OCI-LY1 (cell line): Measurements from ENCODE around the gene AGAP1.
"Not testable (repeated sequence)": the region's sequence is repeated elsewhere in the genome, so short reads cannot be mapped to it uniquely, and the experiment has no call there.

Experiments
- H2AFZ ChIP-seq: fragments of 200-600 bp; sonication (generic), shearing (Covaris generic); 2 replicates; pipeline ENCODE4 v1.6.0; 2014; ENCODE audit warnings: antibody characterized with exemption, mild to moderate bottlenecking, low read length
- H3F3A ChIP-seq: fragments of 200-600 bp; sonication (generic), shearing (Covaris generic); 2 replicates; pipeline ENCODE4 v1.6.0; 2014; ENCODE audit warnings: mild to moderate bottlenecking, antibody characterized with exemption, low read length, moderate library complexity; ENCODE audit not compliant: insufficient read depth
- H3K27ac ChIP-seq: fragments of 200-600 bp; sonication (generic); 2 replicates; pipeline ENCODE4 v1.5.1; 2014; ENCODE audit warnings: low read length, mixed run types, mild to moderate bottlenecking, low read depth; ENCODE audit not compliant: poor library complexity, severe bottlenecking
- H3K27me3 ChIP-seq: fragments of 200-600 bp; sonication (generic); 2 replicates; pipeline ENCODE4 v1.6.0; 2014; ENCODE audit warnings: antibody characterized with exemption, mild to moderate bottlenecking, low read length, moderate library complexity; ENCODE audit not compliant: insufficient read depth
- H3K36me3 ChIP-seq: fragments of 200-600 bp; sonication (generic); 2 replicates; pipeline ENCODE4 v1.6.1; 2014; ENCODE audit warnings: mild to moderate bottlenecking, antibody characterized with exemption, low read length, moderate library complexity, mixed read lengths; ENCODE audit not compliant: insufficient read depth
- H3K4me1 ChIP-seq: fragments of 200-600 bp; sonication (generic); 2 replicates; pipeline ENCODE4 v1.5.1; 2014; ENCODE audit warnings: mild to moderate bottlenecking, low read length, moderate library complexity; ENCODE audit not compliant: insufficient read depth, severe bottlenecking
- H3K4me2 ChIP-seq: fragments of 200-600 bp; sonication (generic), shearing (Covaris generic); 2 replicates; pipeline ENCODE4 v1.6.1; 2014; ENCODE audit warnings: low read length
- H3K4me3 ChIP-seq: fragments of 200-600 bp; sonication (generic); 2 replicates; pipeline ENCODE4 v1.5.1; 2014; ENCODE audit warnings: low read length, low read depth, mild to moderate bottlenecking, mixed read lengths; ENCODE audit not compliant: poor library complexity, severe bottlenecking
- H3K79me2 ChIP-seq: fragments of 200-600 bp; shearing (Covaris generic); 2 replicates; pipeline ENCODE4 v1.6.1; 2016; ENCODE audit warnings: mixed run types, low read length, mixed read lengths; ENCODE audit not compliant: insufficient read depth
- H3K9ac ChIP-seq: fragments of 200-600 bp; sonication (generic), shearing (Covaris generic); 2 replicates; pipeline ENCODE4 v1.6.1; 2014; ENCODE audit warnings: mild to moderate bottlenecking, low read length, mixed read lengths
- H3K9me2 ChIP-seq: fragments of 200-600 bp; sonication (generic), shearing (Covaris generic); 2 replicates; pipeline ENCODE4 v1.6.1; 2014; ENCODE audit warnings: low read depth, mild to moderate bottlenecking, low read length, mixed read lengths
- H3K9me3 ChIP-seq: fragments of 200-600 bp; shearing (Covaris generic); 2 replicates; pipeline ENCODE4 v1.6.1; 2014; ENCODE audit warnings: low read length, mixed read lengths
- H4K20me1 ChIP-seq: fragments of 200-600 bp; sonication (generic), shearing (Covaris generic); 2 replicates; pipeline ENCODE4 v1.6.0; 2016; ENCODE audit warnings: mild to moderate bottlenecking, low read length; ENCODE audit not compliant: insufficient read depth
- EZH2 ChIP-seq: fragments of 200-600 bp; sonication (generic), shearing (Covaris generic); IDR thresholded peaks from 2 replicates; pipeline ENCODE4 v1.8.0; 2017; ENCODE audit warnings: borderline replicate concordance, mixed run types, mild to moderate bottlenecking, antibody characterized with exemption, low read length, moderate library complexity, mixed read lengths
- TF ChIP-seq, protein P1 (sequence below): fragments of 200-600 bp; sonication (generic), shearing (Covaris generic); IDR thresholded peaks from 2 replicates; pipeline ENCODE4 v1.5.1; 2017; ENCODE audit warnings: mild to moderate bottlenecking, antibody characterized with exemption, low read length, moderate library complexity, mixed read lengths

Gene AGAP1

DNA sequence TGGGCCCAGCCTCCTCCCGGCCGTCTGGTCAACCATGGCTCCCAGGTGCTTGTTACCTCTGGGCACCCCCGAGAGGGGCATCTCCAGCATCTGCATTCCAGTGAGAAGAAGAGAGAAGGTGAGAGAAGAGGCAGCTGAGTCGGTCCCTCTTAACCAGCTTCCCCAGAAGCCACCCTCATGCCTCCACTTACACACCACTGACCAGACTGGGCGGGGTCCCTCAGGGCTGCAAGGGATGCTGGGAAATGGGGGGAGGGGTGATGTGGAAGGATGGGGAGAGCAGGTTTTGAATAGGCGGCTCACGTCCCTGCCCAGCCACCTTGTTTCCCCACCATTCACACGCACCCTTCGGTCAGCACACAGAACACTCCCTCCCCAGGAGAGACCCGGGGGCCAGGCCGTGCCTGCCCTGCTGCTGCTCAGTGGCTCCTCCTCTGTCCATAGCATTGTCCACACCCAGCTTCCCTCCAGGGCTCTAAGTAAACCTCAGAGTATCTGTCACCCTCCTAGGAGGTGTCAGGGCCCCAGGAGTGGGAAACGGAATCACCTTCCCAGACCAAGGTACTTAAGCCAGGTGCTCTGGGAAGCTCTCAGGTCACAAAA is 639.7 kb downstream of the AGAP1 start:
- H2AFZ ChIP-seq, result no peak overlapping the region

DNA sequence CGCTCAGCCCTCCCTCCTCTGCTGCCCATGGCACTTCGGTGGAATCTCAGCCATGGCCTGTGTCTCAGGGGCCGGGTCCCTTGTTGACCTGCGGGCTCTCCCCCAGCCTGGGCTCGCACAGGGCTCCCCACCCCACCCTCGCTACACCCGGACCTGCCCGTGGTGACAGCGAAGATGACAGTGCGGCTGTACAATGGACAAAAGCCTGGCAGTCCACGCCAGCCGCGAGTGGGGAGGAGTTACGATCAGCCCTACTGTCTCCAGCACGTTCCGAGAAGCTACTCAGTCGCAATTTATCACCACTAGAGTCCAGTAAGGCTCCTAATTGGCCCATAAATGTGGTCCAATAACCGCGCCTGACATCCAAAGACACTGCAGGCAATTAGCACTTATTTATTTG is 642.7 kb downstream of the AGAP1 start:
- H3K9me3 ChIP-seq, result no peaks in the 10 kb centered on the region
- H3K9ac ChIP-seq, result no peak overlapping the region
- H3K4me3 ChIP-seq, result no peak overlapping the region
- no peaks in the 10 kb centered on the region for H3K9me2 ChIP-seq
- H3K4me2 ChIP-seq, result no peak overlapping the region
- no peak overlapping the region for H2AFZ ChIP-seq
- no peaks in the 10 kb centered on the region for H3K79me2 ChIP-seq
- no peaks in the 10 kb centered on the region for H3F3A ChIP-seq
- H3K36me3 ChIP-seq, result no peaks in the 10 kb centered on the region
- no peaks in the 10 kb centered on the region for H3K4me1 ChIP-seq
- H3K27ac ChIP-seq, result no peak overlapping the region
- no peak for TF ChIP-seq EZH2
- H3K27me3 ChIP-seq, result no peaks in the 10 kb centered on the region; the same call in 1 of the 2 replicates
- H4K20me1 ChIP-seq, result no peaks in the 10 kb centered on the region

More for the DNA sequence above, 639.7 kb downstream of the AGAP1 start:
- Histone ChIP-seq H3K4me2 (no peak overlapping the region), H3K79me2 (no peaks in the 10 kb centered on the region), H3K9me3 (no peaks in the 10 kb centered on the region), H4K20me1 (no peaks in the 10 kb centered on the region), H3K9me2 (no peaks in the 10 kb centered on the region), H3F3A (no peaks in the 10 kb centered on the region), H3K4me3 (no peak overlapping the region), H3K4me1 (no peaks in the 10 kb centered on the region), H3K27ac (no peak overlapping the region), H3K36me3 (no peaks in the 10 kb centered on the region), H3K9ac (no peak overlapping the region), H3K27me3 (no peaks in the 10 kb centered on the region)
- no peak for TF ChIP-seq EZH2
- TF ChIP-seq, protein P1, sequence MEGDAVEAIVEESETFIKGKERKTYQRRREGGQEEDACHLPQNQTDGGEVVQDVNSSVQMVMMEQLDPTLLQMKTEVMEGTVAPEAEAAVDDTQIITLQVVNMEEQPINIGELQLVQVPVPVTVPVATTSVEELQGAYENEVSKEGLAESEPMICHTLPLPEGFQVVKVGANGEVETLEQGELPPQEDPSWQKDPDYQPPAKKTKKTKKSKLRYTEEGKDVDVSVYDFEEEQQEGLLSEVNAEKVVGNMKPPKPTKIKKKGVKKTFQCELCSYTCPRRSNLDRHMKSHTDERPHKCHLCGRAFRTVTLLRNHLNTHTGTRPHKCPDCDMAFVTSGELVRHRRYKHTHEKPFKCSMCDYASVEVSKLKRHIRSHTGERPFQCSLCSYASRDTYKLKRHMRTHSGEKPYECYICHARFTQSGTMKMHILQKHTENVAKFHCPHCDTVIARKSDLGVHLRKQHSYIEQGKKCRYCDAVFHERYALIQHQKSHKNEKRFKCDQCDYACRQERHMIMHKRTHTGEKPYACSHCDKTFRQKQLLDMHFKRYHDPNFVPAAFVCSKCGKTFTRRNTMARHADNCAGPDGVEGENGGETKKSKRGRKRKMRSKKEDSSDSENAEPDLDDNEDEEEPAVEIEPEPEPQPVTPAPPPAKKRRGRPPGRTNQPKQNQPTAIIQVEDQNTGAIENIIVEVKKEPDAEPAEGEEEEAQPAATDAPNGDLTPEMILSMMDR, result no peak

DNA sequence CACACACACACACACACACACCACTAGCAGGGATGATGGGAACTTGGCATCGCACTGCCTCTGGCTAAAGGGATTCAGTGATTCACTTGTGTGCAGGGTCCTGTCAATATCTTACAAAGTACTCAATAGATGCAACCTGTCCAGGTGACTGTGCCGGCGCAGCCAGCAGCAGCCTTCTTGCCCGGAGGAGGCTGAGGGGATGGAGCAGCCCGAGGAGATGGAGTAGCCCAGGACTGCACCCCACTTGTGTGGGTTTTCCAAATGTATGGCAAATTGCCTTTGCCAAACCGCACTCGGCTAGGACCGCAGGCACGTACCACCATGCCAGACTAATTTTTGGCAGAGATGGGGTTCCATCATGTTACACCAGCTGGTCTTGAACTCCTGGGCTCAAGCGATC is 643.2 kb downstream of the AGAP1 start:
- no peak for TF ChIP-seq EZH2
- no peaks in the 10 kb centered on the region for H3K36me3 ChIP-seq
- H3K79me2 ChIP-seq, result no peaks in the 10 kb centered on the region
- H3K27ac ChIP-seq, result no peak overlapping the region
- no peaks in the 10 kb centered on the region for H3K9me3 ChIP-seq
- no peaks in the 10 kb centered on the region for H3F3A ChIP-seq
- no peaks in the 10 kb centered on the region for H4K20me1 ChIP-seq
- no peak overlapping the region for H3K9ac ChIP-seq
- no peaks in the 10 kb centered on the region for H3K9me2 ChIP-seq
- H3K4me1 ChIP-seq, result no peaks in the 10 kb centered on the region
- H3K27me3 ChIP-seq, result no peaks in the 10 kb centered on the region; the same call in 1 of the 2 replicates
- no peak overlapping the region for H2AFZ ChIP-seq
- no peak overlapping the region for H3K4me3 ChIP-seq
- no peak overlapping the region for H3K4me2 ChIP-seq

DNA sequence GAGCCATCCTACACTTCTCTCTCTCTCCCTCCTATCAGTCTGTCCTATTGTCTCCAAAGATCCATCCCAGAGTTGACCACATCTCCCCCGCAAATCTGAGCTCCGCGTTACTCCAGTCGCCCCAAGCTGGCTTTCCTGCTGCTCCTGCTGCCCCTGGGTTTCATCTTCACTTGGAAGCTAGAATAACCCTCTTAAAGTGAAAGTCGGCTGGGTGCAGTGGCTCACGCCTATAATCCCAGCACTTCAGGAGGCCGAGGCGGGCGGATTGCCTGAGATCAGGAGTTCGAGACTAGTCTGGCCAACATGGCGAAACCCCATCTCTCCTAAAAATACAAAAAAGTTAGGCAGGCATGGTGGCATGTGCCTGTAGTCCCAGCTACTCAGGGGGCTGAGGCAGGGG is 647.8 kb downstream of the AGAP1 start:
- not testable (repeated sequence) for H4K20me1 ChIP-seq, H3K27me3 ChIP-seq, H3K4me2 ChIP-seq, H3K9ac ChIP-seq, H3K9me3 ChIP-seq, H2AFZ ChIP-seq, H3F3A ChIP-seq, H3K4me1 ChIP-seq, H3K27ac ChIP-seq, H3K79me2 ChIP-seq, H3K9me2 ChIP-seq, H3K36me3 ChIP-seq, H3K4me3 ChIP-seq
